NOMO-1 treated with DMSO at 0.1 percent for 48 hours (cell line): Measurements from ENCODE around the gene ITGA2.
A peak's percentile ranks its signal among the peaks of the same experiment; 100 is the strongest.

Source experiments
- DNase-seq: peaks from one replicate; lab custom pipeline; 2025; ENCODE audit not compliant: unreplicated experiment; lab: John Stamatoyannopoulos, UW

ITGA2 gene

DNA sequence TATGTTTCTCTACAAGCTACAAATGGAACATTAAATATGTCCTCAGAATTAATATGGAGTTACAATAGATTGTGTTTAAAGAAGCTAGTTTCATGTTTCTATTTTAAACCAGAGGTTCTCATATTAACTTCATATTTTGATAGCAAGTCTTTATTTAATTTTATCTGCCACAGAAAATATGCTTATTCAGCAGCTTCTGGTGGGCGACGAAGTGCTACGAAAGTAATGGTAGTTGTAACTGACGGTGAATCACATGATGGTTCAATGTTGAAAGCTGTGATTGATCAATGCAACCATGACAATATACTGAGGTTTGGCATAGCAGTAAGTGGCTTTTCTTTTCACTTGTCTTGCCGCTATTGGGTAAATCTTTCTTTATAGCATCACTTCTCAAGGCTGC, 66.2 kb downstream of the ITGA2 start:
- no peak for DNase-seq

GRCh38 chr5:53059281-53059680, 70.1 kb downstream of the ITGA2 start:
- peak; percentile 36 for DNase-seq

GRCh38 chr5:53063176-53063575, 74.0 kb downstream of the ITGA2 start:
- DNase-seq = no peak

DNA sequence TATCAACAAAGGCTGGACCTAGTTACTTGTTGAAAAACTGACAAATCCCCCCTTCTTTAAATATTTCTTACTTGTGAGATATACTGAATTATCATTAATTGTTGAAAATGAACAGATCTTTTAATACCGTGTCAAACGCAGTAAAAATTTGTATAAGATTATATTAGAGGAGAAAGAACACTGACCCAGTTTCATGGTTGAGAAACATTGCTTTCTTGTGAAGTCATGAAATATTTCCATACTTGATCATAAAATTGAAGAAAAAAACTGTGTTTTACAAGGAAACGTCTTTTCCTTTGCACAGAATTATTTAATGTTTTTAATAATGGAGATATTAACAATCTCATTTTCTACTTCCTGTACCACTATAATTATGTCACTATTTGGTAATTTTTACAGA, 74.6 kb downstream of the ITGA2 start:
- no peak for DNase-seq

- DNase-seq = no peak
These were observed 76.9 kb downstream of the ITGA2 start for GRCh38 chr5:53066088-53066487.

- no peak for DNase-seq
These were observed 78.5 kb downstream of the ITGA2 start for GRCh38 chr5:53067641-53068040.

DNA sequence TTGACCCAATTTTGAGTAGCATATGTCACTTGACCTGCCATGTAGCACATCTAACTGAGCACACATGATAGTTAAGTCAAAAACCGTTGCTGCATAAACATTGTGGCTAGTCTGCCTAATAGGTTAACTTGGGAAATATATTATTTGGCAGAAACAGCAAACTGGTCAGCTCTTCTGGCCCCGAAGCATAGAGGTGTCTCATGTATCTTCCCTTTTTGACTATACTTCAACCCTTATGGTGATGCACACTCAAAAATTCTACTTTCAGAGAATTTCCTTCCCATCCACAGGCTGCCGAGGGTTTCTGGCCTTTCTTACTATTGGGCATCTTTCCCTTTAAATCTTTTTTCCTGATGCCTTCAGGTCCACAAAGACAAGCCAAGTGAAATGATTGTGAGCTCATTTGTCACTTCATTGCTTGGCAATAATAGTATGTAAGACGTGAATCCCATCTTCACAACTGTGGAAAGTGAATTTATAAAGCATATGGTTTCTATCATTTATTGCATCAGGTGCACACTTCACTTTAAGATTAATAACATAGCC, 79.2 kb downstream of the ITGA2 start:
- DNase-seq = no peak

- no peak for DNase-seq
These were observed 80.5 kb downstream of the ITGA2 start for GRCh38 chr5:53069626-53070025.

DNA sequence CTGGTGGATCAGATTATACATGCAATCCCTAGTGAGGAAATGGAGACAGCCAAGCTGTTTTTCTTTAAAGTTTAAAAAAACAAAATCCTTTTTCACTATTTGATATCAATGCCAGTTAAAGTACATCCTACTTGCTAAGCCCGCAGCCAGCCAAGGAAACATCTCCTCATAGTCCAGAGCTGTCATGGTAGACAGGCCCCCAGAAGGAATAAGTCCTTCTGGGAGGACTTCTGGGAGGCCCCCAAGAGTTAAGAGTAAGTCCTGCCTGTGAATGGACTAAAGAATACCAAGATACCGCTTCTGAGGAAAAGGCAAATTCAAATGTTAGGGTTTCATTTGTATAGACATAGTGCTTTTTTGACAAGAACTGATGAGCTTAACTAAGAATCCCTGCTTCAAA, 82.1 kb downstream of the ITGA2 start:
- DNase-seq = no peak

DNA sequence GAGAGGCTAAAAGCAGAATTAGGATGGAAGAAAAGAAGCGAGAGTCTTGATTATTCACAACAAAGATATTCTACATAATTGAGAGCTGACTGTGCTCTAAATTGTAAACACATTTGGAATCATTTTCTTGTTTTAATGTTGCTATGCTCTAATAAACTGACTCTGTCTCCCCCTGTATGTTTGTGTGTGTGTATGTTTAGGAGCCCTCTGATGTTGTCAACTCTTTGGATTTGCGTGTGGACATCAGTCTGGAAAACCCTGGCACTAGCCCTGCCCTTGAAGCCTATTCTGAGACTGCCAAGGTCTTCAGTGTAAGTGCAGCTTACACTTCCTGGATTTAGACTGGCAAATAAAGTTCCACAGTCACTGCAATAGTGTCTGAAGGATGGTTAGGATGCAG, 82.6 kb downstream of the ITGA2 start:
- no peak for DNase-seq

- no peak for DNase-seq
These were observed 84.2 kb downstream of the ITGA2 start for GRCh38 chr5:53073348-53073747.

GRCh38 chr5:53076014-53076583, 86.9 kb downstream of the ITGA2 start:
- DNase-seq = no peak

- no peak for DNase-seq
These were observed 91.1 kb downstream of the ITGA2 start for GRCh38 chr5:53080271-53080670.

GRCh38 chr5:53083927-53084326, 94.8 kb downstream of the ITGA2 start:
- no peak for DNase-seq

DNA sequence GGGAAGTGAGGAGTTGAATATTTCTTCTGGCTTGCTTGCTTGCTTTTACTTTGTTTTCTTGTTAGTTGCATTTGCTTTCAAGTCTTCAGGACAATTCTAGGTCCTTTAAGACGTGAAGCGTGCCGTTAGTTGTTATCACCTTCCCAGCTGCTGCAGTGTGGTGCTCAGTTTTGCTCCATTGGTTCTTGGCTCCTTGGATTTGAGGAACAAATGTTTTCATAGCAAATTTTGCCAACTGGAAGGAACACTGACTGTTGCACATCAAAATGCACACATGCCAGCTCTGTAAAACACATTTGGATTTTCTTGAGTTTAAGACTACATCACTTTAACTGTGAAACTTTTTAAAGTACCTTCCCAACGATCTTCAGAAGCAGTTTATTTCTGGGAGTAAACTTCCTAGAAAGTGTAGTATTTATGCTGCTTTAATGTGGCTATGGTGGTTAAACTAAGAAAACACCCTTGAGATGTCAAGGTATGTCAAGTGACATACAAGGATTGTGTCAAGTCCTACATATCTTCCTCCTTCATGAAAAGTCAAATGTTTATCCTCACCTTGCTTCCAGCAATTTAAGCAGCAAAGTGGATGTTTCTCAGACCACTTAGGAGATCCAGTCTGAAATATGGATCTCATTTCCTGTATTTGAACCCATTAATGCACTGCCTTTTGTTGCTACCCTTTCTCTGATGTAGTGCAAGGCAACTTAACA, 95.5 kb downstream of the ITGA2 start:
- DNase-seq = no peak

DNA sequence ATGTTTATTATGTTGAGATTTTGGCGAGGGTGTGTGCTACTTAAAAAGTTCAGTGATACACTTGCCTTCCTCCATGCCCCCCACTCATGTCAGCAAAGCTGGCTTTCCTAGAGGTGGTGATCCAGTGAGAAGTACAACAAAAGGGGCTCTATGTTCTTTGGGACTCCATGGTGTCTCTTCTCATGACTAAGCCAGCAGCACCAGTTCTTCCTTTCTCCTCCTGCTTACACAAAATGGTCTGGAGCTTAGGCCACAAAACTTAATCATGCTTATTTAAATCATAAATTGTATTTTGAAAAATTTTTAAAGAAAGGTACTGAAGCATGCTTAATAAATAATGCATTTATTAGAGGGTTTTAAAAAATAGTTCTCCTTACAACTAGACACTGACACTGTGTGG, 98.0 kb downstream of the ITGA2 start:
- DNase-seq = no peak

GRCh38 chr5:53087621-53088121, 98.5 kb downstream of the ITGA2 start:
- DNase-seq = no peak

DNA sequence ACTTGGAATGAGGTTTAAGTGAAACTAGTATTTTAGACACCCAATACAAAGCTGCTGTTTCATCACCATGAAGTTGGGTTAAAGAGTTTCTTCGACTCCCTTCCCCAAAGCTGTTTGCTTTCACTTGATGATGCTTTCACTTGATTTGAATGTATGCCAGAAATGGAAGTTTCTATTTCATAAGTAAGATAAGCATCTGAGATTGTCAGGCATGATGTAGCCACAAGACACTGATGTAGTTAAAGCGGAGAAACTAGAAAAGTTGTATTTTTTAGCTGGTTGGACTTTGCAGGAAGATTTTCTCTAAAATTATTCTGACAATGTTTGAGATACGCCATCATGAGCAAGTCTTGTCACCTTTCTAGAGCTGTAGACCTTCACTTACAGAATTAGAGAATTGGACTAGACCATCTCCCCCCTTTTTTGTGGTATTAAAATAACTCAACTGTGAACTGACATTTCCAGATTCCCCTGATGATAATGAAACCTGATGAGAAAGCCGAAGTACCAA, 100.4 kb downstream of the ITGA2 start:
- DNase-seq = no peak

GRCh38 chr5:53090229-53090628, 101.1 kb downstream of the ITGA2 start:
- no peak for DNase-seq

- no peak for DNase-seq
These were observed 102.1 kb downstream of the ITGA2 start for GRCh38 chr5:53091289-53091688.

- no peak for DNase-seq
These were observed 103.1 kb downstream of the ITGA2 start for GRCh38 chr5:53092242-53092641.

- DNase-seq = no peak
These were observed 106.1 kb downstream of the ITGA2 start for GRCh38 chr5:53095217-53095616.
